K562 (cell line): ENCODE data around the gene MYO18A. TPM values are rescaled to one million over a fixed set of nuclear protein-coding genes. Genes with fewer than 3 reads are reported as not detected.

Experiments
- CCNT2 ChIP-seq: IDR thresholded peaks from 2 replicates; pipeline ENCODE4 v1.6.1; 2011; ENCODE audit warnings: borderline replicate concordance, low read depth, mild to moderate bottlenecking, moderate library complexity, mixed read lengths, low read length; ENCODE audit not compliant: insufficient read length; ENCODE audit errors: extremely low read depth
- ESRRB ChIP-seq: fragments of 250-450 bp; sonication (Bioruptor Pico); IDR thresholded peaks from 2 replicates; pipeline ENCODE4 v1.5.0; 2020; ENCODE audit warnings: mild to moderate bottlenecking, moderate library complexity, borderline replicate concordance
- FOXA3 ChIP-seq, 2 experiments: fragments of 450-650 bp in 1 of 2; sonication (generic) in 1 of 2; formaldehyde crosslinking; IDR thresholded peaks in 1 of 2; conservative IDR thresholded peaks in 1 of 2; 2 replicates each; pipeline versions ENCODE4 v1.4.0 to v1.8.0; 2020 to 2022; ENCODE audit warnings: mild to moderate bottlenecking in 2 of 2, missing genetic modification reagents in 1 of 2
- GABPA ChIP-seq: fragments of 200-800 bp; sonication (Bioruptor generic); conservative IDR thresholded peaks from 2 replicates; pipeline ENCODE4 v1.6.1; 2016; ENCODE audit warnings: low read depth, missing genetic modification characterization, missing compliant biosample characterization
- GABPB2 ChIP-seq: fragments of 250-450 bp; sonication (Bioruptor Pico); conservative IDR thresholded peaks from 2 replicates; pipeline ENCODE4 v1.5.1; 2021; ENCODE audit warnings: mild to moderate bottlenecking
- HMGXB4 ChIP-seq: sonication (generic); formaldehyde crosslinking; IDR thresholded peaks from 2 replicates; pipeline ENCODE4 v1.8.1; 2023; ENCODE audit warnings: mild to moderate bottlenecking, missing genetic modification reagents
- HNRNPUL1 ChIP-seq: fragments of 200-400 bp; formaldehyde crosslinking; IDR thresholded peaks from 2 replicates; pipeline ENCODE4 v1.6.1; 2017; ENCODE audit warnings: low read length
- KDM1A ChIP-seq, 2 experiments: fragments of 450-650 bp; IDR thresholded peaks; 2 replicates each; pipeline ENCODE4 v1.6.1; 2016; ENCODE audit warnings: mild to moderate bottlenecking in 2 of 2
- POLR2A ChIP-seq: fragments of 450-650 bp; conservative IDR thresholded peaks from 2 replicates; pipeline ENCODE4 v1.6.1; 2016
- PRPF4 ChIP-seq: fragments of 200-400 bp; formaldehyde crosslinking; IDR thresholded peaks from one replicate; pipeline ENCODE4 v1.6.1; 2017; ENCODE audit warnings: low read length, low read depth, mild to moderate bottlenecking; ENCODE audit not compliant: insufficient read depth, poor library complexity, severe bottlenecking
- PURB ChIP-seq: sonication (generic); formaldehyde crosslinking; IDR thresholded peaks from 2 replicates; pipeline ENCODE4 v1.9.0; 2021; ENCODE audit warnings: low read depth, mild to moderate bottlenecking, missing genetic modification reagents
- SPI1 ChIP-seq: IDR thresholded peaks from 2 replicates; pipeline ENCODE4 v1.6.1; 2011; ENCODE audit warnings: low read depth, low read length, control low read depth, borderline replicate concordance
- SRSF7 ChIP-seq: fragments of 200-400 bp; formaldehyde crosslinking; optimal IDR thresholded peaks from 2 replicates; pipeline ENCODE3; 2017; ENCODE audit warnings: mild to moderate bottlenecking, low read depth, low read length
- TAF15 ChIP-seq: fragments of 200-400 bp; formaldehyde crosslinking; IDR thresholded peaks from 2 replicates; pipeline ENCODE4 v1.6.1; 2017; ENCODE audit warnings: mild to moderate bottlenecking, low read depth, low read length, moderate library complexity
- TGIF2 ChIP-seq: sonication (generic); formaldehyde crosslinking; IDR thresholded peaks from 2 replicates; pipeline ENCODE4 v1.8.1; 2022; ENCODE audit warnings: mild to moderate bottlenecking, missing genetic modification reagents, moderate library complexity
- YY1 ChIP-seq, 3 experiments: IDR thresholded peaks; 2 replicates each; pipeline ENCODE4 v1.6.1; 2011; ENCODE audit warnings: low read length in 2 of 3, mild to moderate bottlenecking in 2 of 3, moderate library complexity in 2 of 3, borderline replicate concordance in 1 of 3, control low read depth in 1 of 3, low read depth in 1 of 3; ENCODE audit not compliant: insufficient read depth in 3 of 3, insufficient replicate concordance in 2 of 3, control insufficient read depth in 1 of 3, insufficient read length in 1 of 3; ENCODE audit errors: extremely low read depth in 1 of 3
- ZFPM2 ChIP-seq: fragments of 250-450 bp; sonication (Bioruptor Pico); IDR thresholded peaks from 2 replicates; pipeline ENCODE4 v1.5.1; 2022; ENCODE audit warnings: mild to moderate bottlenecking
- ZNF124 ChIP-seq: sonication (generic); formaldehyde crosslinking; IDR thresholded peaks from 2 replicates; pipeline ENCODE4 v1.8.1; 2022; ENCODE audit warnings: missing genetic modification reagents
- polyA plus RNA-seq, 8 experiments: library from polyadenylated mRNA; depleted of rRNA in 4 of 8; stranded (reverse) in 5 of 8; unstranded in 3 of 8; fragments of >200 nt; fragmentation: Nextera tagmentation in 2 of 8; fragmentation: Illumina TruSeq in 1 of 8; extraction: Ambion mirVana in 2 of 8; extraction: Trizol in 1 of 8; gene quantifications; 2 replicates each; pipeline versions ENCODE4 v1.2.1 to v1.2.3, GENCODE V29; 2011 to 2014; ENCODE audit warnings: inconsistent platforms in 1 of 8, missing spikeins in 1 of 8
- total RNA-seq, 7 experiments: library from RNA; depleted of rRNA in 6 of 7; stranded (reverse); fragments of >200 nt in 6 of 7; fragmentation: Illumina TruSeq in 2 of 7; extraction: Trizol in 2 of 7; gene quantifications; 2 replicates each; pipeline versions ENCODE4 v1.2.1 to v1.2.3, GENCODE V29; 2011 to 2021; ENCODE audit warnings: low replicate concordance in 1 of 7
- TF ChIP-seq, protein P1 (sequence below): sonication (generic); formaldehyde crosslinking; IDR thresholded peaks from 2 replicates; pipeline ENCODE4 v1.4.0; 2020; ENCODE audit warnings: mild to moderate bottlenecking, missing genetic modification reagents
- TF ChIP-seq, protein P2 (sequence below): sonication (generic); formaldehyde crosslinking; IDR thresholded peaks from 2 replicates; pipeline ENCODE4 v1.8.1; 2022; ENCODE audit warnings: missing genetic modification reagents
- TF ChIP-seq, protein P3 (sequence below): conservative IDR thresholded peaks from 2 replicates; pipeline ENCODE4 v1.6.1; 2011; ENCODE audit warnings: low read depth, mild to moderate bottlenecking, low read length; ENCODE audit not compliant: control insufficient read depth

MYO18A gene
- total and polyA plus RNA-seq, 9 of the 15 experiments (the other 6 are each of a cell fraction or from before 2014, with no cell fraction given): 2.5 to 65.4 (median 17.1) TPM

DNA sequence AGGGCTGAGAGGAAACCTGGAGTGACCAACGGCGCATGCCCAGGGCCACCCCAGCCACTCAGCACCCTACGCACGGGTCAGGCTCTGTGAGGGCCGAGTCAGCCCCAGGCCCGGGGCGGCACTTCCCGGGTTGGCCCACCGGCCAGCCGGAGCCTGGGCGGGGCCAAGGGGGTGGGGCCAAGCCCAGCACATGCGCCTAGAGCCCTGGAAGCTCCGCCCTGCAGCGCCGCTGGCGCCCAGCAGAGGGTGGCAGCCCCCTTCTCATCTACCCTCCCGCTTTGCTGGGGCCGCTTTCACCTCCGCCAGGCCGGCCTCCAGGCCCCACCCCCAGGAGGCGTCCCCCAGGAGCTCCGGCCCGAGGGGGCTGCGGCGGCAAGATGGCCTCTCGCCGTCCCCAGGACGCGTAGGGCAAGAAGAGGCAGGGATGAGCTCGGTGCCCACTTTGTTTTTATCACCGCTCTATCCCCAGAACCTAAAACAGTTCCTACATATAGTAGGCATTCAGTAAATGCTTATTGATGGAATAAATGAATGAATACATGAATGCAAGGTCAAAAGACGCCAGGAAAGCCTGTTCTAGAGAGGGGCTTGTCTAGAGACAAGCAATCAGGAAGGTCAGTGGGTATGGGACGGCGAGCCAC, 31.3 kb downstream of the MYO18A start (continued):
- TF ChIP-seq, protein P1, sequence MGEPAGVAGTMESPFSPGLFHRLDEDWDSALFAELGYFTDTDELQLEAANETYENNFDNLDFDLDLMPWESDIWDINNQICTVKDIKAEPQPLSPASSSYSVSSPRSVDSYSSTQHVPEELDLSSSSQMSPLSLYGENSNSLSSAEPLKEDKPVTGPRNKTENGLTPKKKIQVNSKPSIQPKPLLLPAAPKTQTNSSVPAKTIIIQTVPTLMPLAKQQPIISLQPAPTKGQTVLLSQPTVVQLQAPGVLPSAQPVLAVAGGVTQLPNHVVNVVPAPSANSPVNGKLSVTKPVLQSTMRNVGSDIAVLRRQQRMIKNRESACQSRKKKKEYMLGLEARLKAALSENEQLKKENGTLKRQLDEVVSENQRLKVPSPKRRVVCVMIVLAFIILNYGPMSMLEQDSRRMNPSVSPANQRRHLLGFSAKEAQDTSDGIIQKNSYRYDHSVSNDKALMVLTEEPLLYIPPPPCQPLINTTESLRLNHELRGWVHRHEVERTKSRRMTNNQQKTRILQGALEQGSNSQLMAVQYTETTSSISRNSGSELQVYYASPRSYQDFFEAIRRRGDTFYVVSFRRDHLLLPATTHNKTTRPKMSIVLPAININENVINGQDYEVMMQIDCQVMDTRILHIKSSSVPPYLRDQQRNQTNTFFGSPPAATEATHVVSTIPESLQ (CRISPR knock-in tag): no peak
- TF ChIP-seq GABPA (tag) (no peak), PURB (no peak), GABPB2 (no peak), CCNT2 (peak; percentile 72), YY1 (IDR thresholded peaks at IDR 0.05; ENCODE audit: borderline replicate concordance in 1 of 3, control insufficient read depth in 1 of 3, extremely low read depth in 1 of 3, insufficient read depth in 3 of 3, insufficient read length in 1 of 3, insufficient replicate concordance in 2 of 3, low read depth in 1 of 3, low read length in 2 of 3) (peak; percentile 36 to 84 (median 77)), PRPF4 (no peak), TGIF2 (CRISPR knock-in tag) (no peak), KDM1A (IDR thresholded peaks at IDR 0.05) (peak in 1 of 2 experiments; percentile 13; a peak in 1 of 4 replicates), ZFPM2 (no peak), ZNF124 (CRISPR knock-in tag) (no peak), ESRRB (no peak), SPI1 (no peak), SRSF7 (no peak), FOXA3 (CRISPR knock-in tag; conservative IDR thresholded peaks at IDR 0.05 in 1 of 2, IDR thresholded peaks at IDR 0.05 in 1 of 2) (no peak), POLR2A (no peak), HNRNPUL1 (no peak), HMGXB4 (CRISPR knock-in tag) (no peak), TAF15 (no peak)
- TF ChIP-seq, protein P2, sequence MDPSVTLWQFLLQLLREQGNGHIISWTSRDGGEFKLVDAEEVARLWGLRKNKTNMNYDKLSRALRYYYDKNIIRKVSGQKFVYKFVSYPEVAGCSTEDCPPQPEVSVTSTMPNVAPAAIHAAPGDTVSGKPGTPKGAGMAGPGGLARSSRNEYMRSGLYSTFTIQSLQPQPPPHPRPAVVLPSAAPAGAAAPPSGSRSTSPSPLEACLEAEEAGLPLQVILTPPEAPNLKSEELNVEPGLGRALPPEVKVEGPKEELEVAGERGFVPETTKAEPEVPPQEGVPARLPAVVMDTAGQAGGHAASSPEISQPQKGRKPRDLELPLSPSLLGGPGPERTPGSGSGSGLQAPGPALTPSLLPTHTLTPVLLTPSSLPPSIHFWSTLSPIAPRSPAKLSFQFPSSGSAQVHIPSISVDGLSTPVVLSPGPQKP (CRISPR knock-in tag): no peak
- TF ChIP-seq, protein P3, sequence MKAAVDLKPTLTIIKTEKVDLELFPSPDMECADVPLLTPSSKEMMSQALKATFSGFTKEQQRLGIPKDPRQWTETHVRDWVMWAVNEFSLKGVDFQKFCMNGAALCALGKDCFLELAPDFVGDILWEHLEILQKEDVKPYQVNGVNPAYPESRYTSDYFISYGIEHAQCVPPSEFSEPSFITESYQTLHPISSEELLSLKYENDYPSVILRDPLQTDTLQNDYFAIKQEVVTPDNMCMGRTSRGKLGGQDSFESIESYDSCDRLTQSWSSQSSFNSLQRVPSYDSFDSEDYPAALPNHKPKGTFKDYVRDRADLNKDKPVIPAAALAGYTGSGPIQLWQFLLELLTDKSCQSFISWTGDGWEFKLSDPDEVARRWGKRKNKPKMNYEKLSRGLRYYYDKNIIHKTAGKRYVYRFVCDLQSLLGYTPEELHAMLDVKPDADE: no peak
